HG02763 (cell line): ENCODE results near the gene AP3D1.

Experiments
- ATAC-seq: cut with Tn5 transposase; IDR thresholded peaks from one replicate; pipeline ENCODE4 v1.9.1; 2021; ENCODE audit warnings: mild to moderate bottlenecking, moderate library complexity; ENCODE audit not compliant: unreplicated experiment

Gene AP3D1

GRCh38 chr19:2050991-2051772 is 100.2 kb downstream of the AP3D1 start, which contains the start of gene MKNK2:
MKNK2 (minus strand) TSS chr19:2051244; CDS start chr19:2050851, 393 bp downstream.
- ATAC-seq: peak; percentile 63
